ENCODE data around the gene FOXO3. TPM values are rescaled to one million over a fixed set of nuclear protein-coding genes. Genes with fewer than 3 reads are reported as not detected.

The FOXO3 gene
- total RNA-seq, 2 donors from 2014 or later, result 16.4 to 20.3 TPM

- H3K9me3 ChIP-seq (ENCODE audit: control insufficient read depth, low read length), result no peaks in the 10 kb centered on the region
- Mint-ChIP-seq H3K9me3 (no peaks in the 10 kb centered on the region), H3K36me3 (ENCODE audit: low read depth) (no peaks in the 10 kb centered on the region), H3K27ac (peak overlapping the region; percentile 96), H3K27me3 (ENCODE audit: insufficient read depth) (peaks cover 32% of the 10 kb centered on the region), H3K4me1 (peaks cover 10% of the 10 kb centered on the region), H3K4me3 (peak overlapping the region; percentile 87)
- no peaks in the 10 kb centered on the region for H3K36me3 ChIP-seq (ENCODE audit: control insufficient read depth, insufficient read depth, low read length)
- DNase-seq, result peak; percentile 94
- H3K4me3 ChIP-seq (ENCODE audit: low read length), result peak overlapping the region; percentile 90
- H3K4me1 ChIP-seq (ENCODE audit: control insufficient read depth, insufficient read depth, low read length), result no peaks in the 10 kb centered on the region
- TF ChIP-seq CTCF (conservative IDR thresholded peaks at IDR 0.05), result peak; percentile 53
- H3K27ac ChIP-seq (ENCODE audit: low read depth, low read length), result peak overlapping the region; percentile 99
- 1 to 2% methylated on average over 27 to 105 of the region's 105 CpGs for WGBS, 2 experiments (ENCODE audit: insufficient coverage in 1 of 2, insufficient read length in 1 of 2)
- H3K27me3 ChIP-seq (ENCODE audit: control insufficient read depth, insufficient read depth, low read length, poor library complexity, severe bottlenecking), result peaks cover 40% of the 10 kb centered on the region
- H3K9ac ChIP-seq (ENCODE audit: extremely low read depth, low read length, poor library complexity, severe bottlenecking), result peak overlapping the region; percentile 86
These were observed 3.0 kb upstream of the FOXO3 start for GRCh38 chr6:108557494-108558371.

DNA sequence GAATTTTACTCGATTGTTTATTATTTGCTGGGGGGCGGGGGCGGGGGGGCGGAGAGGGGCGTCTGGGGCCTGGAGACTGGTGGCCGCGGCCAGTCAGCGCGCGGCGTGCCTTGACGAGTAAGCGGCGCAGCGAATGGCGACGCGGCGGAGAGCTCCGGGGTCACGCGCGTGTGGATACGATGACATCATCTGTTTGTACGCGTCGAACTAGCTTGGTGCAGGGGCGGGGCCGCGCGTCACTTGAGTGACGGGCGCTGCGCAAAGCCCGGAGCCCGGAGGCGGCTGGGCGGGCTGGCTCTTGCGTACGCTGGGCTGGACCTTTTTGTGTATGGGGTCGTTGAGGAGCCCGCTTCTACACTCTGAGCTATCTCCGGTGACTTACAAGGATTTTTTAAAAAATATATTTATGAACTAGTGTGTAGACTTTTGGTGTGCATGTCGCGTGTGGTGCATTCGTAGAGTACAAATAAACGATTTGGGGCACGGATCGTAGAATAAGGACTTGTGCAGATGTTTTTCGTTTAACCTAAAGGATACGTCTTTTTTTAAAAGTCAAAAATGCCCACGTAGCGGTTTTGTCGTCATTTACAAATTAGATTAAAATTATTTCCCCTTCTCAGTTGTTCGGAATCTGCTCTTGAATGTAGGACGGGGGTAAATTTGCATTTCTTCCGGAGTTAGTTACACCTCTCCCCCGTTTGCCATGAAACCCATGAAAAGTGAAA lies 2.2 kb upstream of the FOXO3 start:
- WGBS, 2 experiments (ENCODE audit: insufficient coverage in 1 of 2, insufficient read length in 1 of 2), result 0 to 2% methylated on average over 14 to 57 of the region's 58 CpGs
- no peak for TF ChIP-seq CTCF (conservative IDR thresholded peaks at IDR 0.05)
- Mint-ChIP-seq H3K4me1 (peaks cover 17% of the 10 kb centered on the region), H3K27ac (peak overlapping the region; percentile 96), H3K27me3 (ENCODE audit: insufficient read depth) (peaks cover 31% of the 10 kb centered on the region), H3K4me3 (peak overlapping the region; percentile 87), H3K9me3 (no peaks in the 10 kb centered on the region), H3K36me3 (ENCODE audit: low read depth) (no peaks in the 10 kb centered on the region)
- DNase-seq, result peak; percentile 99
- Histone ChIP-seq H3K4me1 (ENCODE audit: control insufficient read depth, insufficient read depth, low read length) (no peaks in the 10 kb centered on the region), H3K36me3 (ENCODE audit: control insufficient read depth, insufficient read depth, low read length) (no peaks in the 10 kb centered on the region), H3K9me3 (ENCODE audit: control insufficient read depth, low read length) (no peaks in the 10 kb centered on the region), H3K4me3 (ENCODE audit: low read length) (peak overlapping the region; percentile 93), H3K27ac (ENCODE audit: low read depth, low read length) (peak overlapping the region; percentile 99), H3K9ac (ENCODE audit: extremely low read depth, low read length, poor library complexity, severe bottlenecking) (peak overlapping the region; percentile 86), H3K27me3 (ENCODE audit: control insufficient read depth, insufficient read depth, low read length, poor library complexity, severe bottlenecking) (peaks cover 39% of the 10 kb centered on the region)

DNA sequence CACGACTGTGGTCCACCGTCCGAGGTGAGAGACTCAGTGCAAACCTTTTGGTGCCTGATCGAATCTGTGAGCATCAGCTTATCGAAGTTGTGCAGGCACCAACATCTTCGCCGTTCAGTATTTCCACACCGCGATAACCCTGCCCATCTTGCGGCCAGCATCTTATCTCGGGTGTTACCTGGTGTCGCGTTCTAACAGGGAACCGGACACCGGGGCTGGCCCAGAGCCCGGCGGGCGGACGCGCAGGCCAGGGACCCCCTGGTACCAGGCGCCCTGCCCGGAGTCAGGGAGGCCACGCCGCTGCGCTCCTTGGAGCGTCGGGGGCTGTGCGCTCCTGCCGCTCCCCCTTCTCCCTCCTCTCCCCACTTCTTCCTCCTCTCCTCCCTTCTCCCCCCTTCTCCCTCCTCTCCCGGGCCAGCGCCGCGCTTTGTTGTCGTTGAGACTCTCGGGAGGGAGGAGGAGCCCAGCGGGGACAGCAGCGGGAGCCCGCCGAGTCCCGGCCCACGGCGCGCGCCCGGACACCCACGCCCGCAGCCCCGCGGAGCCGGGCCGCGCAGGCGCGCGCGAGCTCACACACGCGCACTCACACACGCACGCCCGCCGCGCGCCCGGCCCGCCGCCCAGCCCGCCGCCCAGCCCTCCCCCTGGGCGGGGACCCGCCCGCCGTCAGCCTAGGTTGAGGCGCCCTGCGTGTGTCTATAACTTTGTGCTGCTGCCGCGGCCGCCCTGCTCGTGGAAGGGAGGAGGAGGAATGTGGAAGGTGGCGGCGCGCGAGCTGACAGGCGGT lies 1.4 kb upstream of the FOXO3 start:
- peak; percentile 86 for DNase-seq
- Histone ChIP-seq H3K4me1 (ENCODE audit: control insufficient read depth, insufficient read depth, low read length) (no peaks in the 10 kb centered on the region), H3K27me3 (ENCODE audit: control insufficient read depth, insufficient read depth, low read length, poor library complexity, severe bottlenecking) (peaks cover 31% of the 10 kb centered on the region), H3K27ac (ENCODE audit: low read depth, low read length) (peak overlapping the region; percentile 88), H3K4me3 (ENCODE audit: low read length) (peak overlapping the region; percentile 93), H3K36me3 (ENCODE audit: control insufficient read depth, insufficient read depth, low read length) (no peaks in the 10 kb centered on the region), H3K9me3 (ENCODE audit: control insufficient read depth, low read length) (no peaks in the 10 kb centered on the region), H3K9ac (ENCODE audit: extremely low read depth, low read length, poor library complexity, severe bottlenecking) (peak overlapping the region; percentile 58)
- Mint-ChIP-seq H3K36me3 (ENCODE audit: low read depth) (no peaks in the 10 kb centered on the region), H3K9me3 (no peaks in the 10 kb centered on the region), H3K27me3 (ENCODE audit: insufficient read depth) (peaks cover 28% of the 10 kb centered on the region), H3K4me1 (peaks cover 21% of the 10 kb centered on the region), H3K4me3 (peak overlapping the region; percentile 87), H3K27ac (peak overlapping the region; percentile 96)
- TF ChIP-seq CTCF (conservative IDR thresholded peaks at IDR 0.05), result no peak
- WGBS, 2 experiments (ENCODE audit: insufficient coverage in 1 of 2, insufficient read length in 1 of 2), result 0 to 1% methylated on average over 13 to 84 of the region's 84 CpGs
